ENCODE data around the gene RAC2. TPM values are rescaled to one million over a fixed set of nuclear protein-coding genes. Genes with fewer than 3 reads are reported as not detected.

RAC2 gene
- total and polyA plus RNA-seq, 7 donors = 0.90 to 5.0 (median 2.3) TPM

- no peak for TF ChIP-seq CTCF (IDR thresholded peaks at IDR 0.05)
- 56 to 75% (median 61%) methylated on average over 6 of the region's 6 CpGs for WGBS, 3 donors
- ATAC-seq = no peak
- intact Hi-C loops (cut with DNase I) = no loop called here
- no peak for DNase-seq
- Histone ChIP-seq H3K27ac (no peak overlapping the region), H3K4me1 (no peaks in the 10 kb centered on the region), H3K27me3 (ENCODE audit: insufficient read depth in 3 of 3, low read length in 2 of 3) (peaks cover 0 to 34% (median 6%) of the 10 kb centered on the region in 3 donors), H3K4me3 (no peak overlapping the region), H3K9me3 (no peaks in the 10 kb centered on the region), H3K36me3 (ENCODE audit: insufficient read depth in 1 of 2, low read depth in 1 of 2) (no peaks in the 10 kb centered on the region)
Measured at GRCh38 chr22:37211866-37212173, 32.2 kb downstream of the RAC2 start.

GRCh38 chr22:37211075-37211865 is 32.8 kb downstream of the RAC2 start:
- intact Hi-C loops (cut with DNase I) = no loop called here
- DNase-seq (peak in 1 of 2 donors; percentile 36), ATAC-seq (no peak)
- Histone ChIP-seq H3K9me3 (no peaks in the 10 kb centered on the region), H3K27ac (no peak overlapping the region), H3K4me3 (no peak overlapping the region), H3K4me1 (no peaks in the 10 kb centered on the region), H3K36me3 (ENCODE audit: insufficient read depth in 1 of 2, low read depth in 1 of 2) (no peaks in the 10 kb centered on the region), H3K27me3 (ENCODE audit: insufficient read depth in 3 of 3, low read length in 2 of 3) (peaks cover 0 to 32% (median 6%) of the 10 kb centered on the region in 3 donors)
- no peak for TF ChIP-seq CTCF (IDR thresholded peaks at IDR 0.05)
- WGBS, 3 donors = 75% methylated on average over 24 of the region's 24 CpGs

- Histone ChIP-seq H3K27me3 (ENCODE audit: insufficient read depth in 3 of 3, low read length in 2 of 3) (peaks cover 0 to 26% (median 6%) of the 10 kb centered on the region in 3 donors), H3K4me1 (no peaks in the 10 kb centered on the region), H3K36me3 (ENCODE audit: insufficient read depth in 1 of 2, low read depth in 1 of 2) (no peaks in the 10 kb centered on the region), H3K27ac (no peak overlapping the region), H3K4me3 (no peak overlapping the region), H3K9me3 (no peaks in the 10 kb centered on the region)
- intact Hi-C loops (cut with DNase I) = no loop called here
- DNase-seq (peak in 1 of 2 donors; percentile 50), ATAC-seq (no peak)
- no peak for TF ChIP-seq CTCF (IDR thresholded peaks at IDR 0.05)
- WGBS, 3 donors = 79 to 83% (median 83%) methylated on average over 15 of the region's 15 CpGs
Measured at GRCh38 chr22:37210041-37210803, 33.8 kb downstream of the RAC2 start.

- Histone ChIP-seq H3K9me3 (no peaks in the 10 kb centered on the region), H3K4me3 (no peak overlapping the region), H3K27ac (no peak overlapping the region), H3K27me3 (ENCODE audit: insufficient read depth in 3 of 3, low read length in 2 of 3) (peaks cover 0 to 22% (median 6%) of the 10 kb centered on the region in 3 donors), H3K36me3 (ENCODE audit: insufficient read depth in 1 of 2, low read depth in 1 of 2) (no peaks in the 10 kb centered on the region), H3K4me1 (no peaks in the 10 kb centered on the region)
- intact Hi-C loops (cut with DNase I) = no loop called here
- 72 to 77% (median 75%) methylated on average over 8 to 9 of the region's 9 CpGs for WGBS, 3 donors
- no peak for TF ChIP-seq CTCF (IDR thresholded peaks at IDR 0.05)
- no peak for ATAC-seq
- peak in 1 of 2 donors; percentile 13 for DNase-seq
Measured at GRCh38 chr22:37209140-37209845, 34.8 kb downstream of the RAC2 start.
